Esophagus muscularis mucosa (tissue), 4 donors: Measurements from ENCODE around the gene NADSYN1. TPM values are rescaled to one million over a fixed set of nuclear protein-coding genes. Genes with fewer than 3 reads are reported as not detected.
"Not testable (repeated sequence)": the region's sequence is repeated elsewhere in the genome, so short reads cannot be mapped to it uniquely, and the experiment has no call there.

Experiments
- DNase-seq: peaks from one replicate; pipeline ENCODE4 v3.0.0-alpha.2; 2017; ENCODE audit errors: extremely low spot score
- H3K27ac ChIP-seq, 4 donors: fragments of 200-600 bp; sonication (generic); replicated peaks in 1 of 4; 1 replicate in 3 of 4; 2 replicates in 1 of 4; pipeline ENCODE4 v1.5.1; 2016 to 2019; ENCODE audit warnings: mild to moderate bottlenecking in 1 of 4
- H3K27me3 ChIP-seq, 4 donors: fragments of 200-600 bp; sonication (generic); one replicate each; pipeline versions ENCODE4 v1.5.1 to v1.6.0; 2016 to 2019
- H3K36me3 ChIP-seq, 4 donors: fragments of 200-600 bp; sonication (generic); one replicate each; pipeline ENCODE4 v1.5.1; 2016 to 2019
- H3K4me1 ChIP-seq, 4 donors: fragments of 200-600 bp; sonication (generic); one replicate each; pipeline ENCODE4 v1.5.1; 2016 to 2019
- H3K4me3 ChIP-seq, 4 donors: fragments of 200-600 bp; sonication (generic); 1 replicate in 2 of 4; 2 replicates in 2 of 4; pipeline ENCODE4 v1.5.1; 2016 to 2019; ENCODE audit warnings: mild to moderate bottlenecking in 4 of 4, moderate library complexity in 1 of 4
- H3K9me3 ChIP-seq, 4 donors: fragments of 200-600 bp; sonication (generic); 1 replicate in 3 of 4; 2 replicates in 1 of 4; pipeline ENCODE4 v1.5.1; 2016 to 2019
- EP300 ChIP-seq: sonication (generic); formaldehyde crosslinking; IDR thresholded peaks from one replicate; pipeline ENCODE4 v1.6.1; 2017; ENCODE audit warnings: antibody characterized with exemption
- POLR2A ChIP-seq: fragments of 450-650 bp; IDR thresholded peaks from one replicate; pipeline ENCODE4 v1.6.1; 2017; ENCODE audit warnings: antibody characterized with exemption, moderate library complexity, mild to moderate bottlenecking, low read depth
- POLR2AphosphoS5 ChIP-seq, 2 donors: sonication (generic); formaldehyde crosslinking; IDR thresholded peaks; one replicate each; pipeline ENCODE4 v1.6.1; 2017; ENCODE audit warnings: antibody characterized with exemption in 2 of 2
- WGBS: methylation state at CpG from one replicate; pipeline ENCODE4 v1.1.5; 2018; 5-methylcytosine and 5-hydroxymethylcytosine counted together
- intact Hi-C: fragments of 100-400 bp; cut with DNase I; formaldehyde crosslinking; loops from one replicate; pipeline ENCODE4 v1.15.1; 2023
- total RNA-seq, 4 donors: library from RNA; depleted of rRNA; stranded (reverse); fragments of >200 nt; gene quantifications; one replicate each; pipeline versions ENCODE4 v1.1.0 to v1.2.1, GENCODE V29; 2016
- TF ChIP-seq, protein P1 (sequence below), 3 experiments: fragments of 200-600 bp in 2 of 3; fragments of 450-650 bp in 1 of 3; sonication (generic) in 2 of 3; IDR thresholded peaks; one replicate each; pipeline ENCODE4 v1.5.1; 2017 to 2019; ENCODE audit warnings: antibody characterized with exemption in 3 of 3, mild to moderate bottlenecking in 2 of 3, moderate library complexity in 1 of 3

The NADSYN1 gene
- total RNA-seq, 4 donors from 2014 or later, result 38.4 to 44.4 (median 42.2) TPM

DNA sequence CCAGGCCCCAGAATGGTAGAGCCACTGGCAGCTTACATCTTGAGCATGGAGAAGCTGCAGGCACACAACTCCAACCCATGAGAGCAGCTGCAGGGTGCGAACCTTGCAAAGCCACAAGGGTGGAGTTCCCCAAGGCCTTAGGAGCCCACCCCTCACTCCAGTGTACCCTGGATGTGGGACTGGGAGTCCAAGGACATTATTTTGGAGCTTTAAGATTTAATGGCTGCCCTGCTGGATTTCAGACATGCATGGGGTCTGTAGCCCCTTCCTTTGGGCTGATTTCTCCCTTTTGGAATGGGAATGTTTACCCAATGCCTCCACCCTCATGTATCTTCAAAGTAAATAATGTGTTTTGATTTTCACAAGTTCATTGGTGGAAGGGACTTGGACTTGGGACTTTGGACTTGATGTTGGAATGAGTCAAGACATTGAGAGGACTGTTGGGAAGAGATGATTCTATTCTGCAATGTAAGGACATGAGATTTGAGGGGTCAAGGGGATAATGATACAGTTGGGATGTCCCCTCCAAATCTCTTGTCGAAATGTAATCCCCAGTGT is 73.0 kb downstream of the NADSYN1 start:
- intact Hi-C loops, result no loop called here
- no peak overlapping the region for H3K27ac ChIP-seq
- no peaks in the 10 kb centered on the region for H3K4me1 ChIP-seq
- WGBS, result 71% methylated on average over 2 of the region's 2 CpGs
- H3K9me3 ChIP-seq, result peaks cover 0 to 7% (median 0%) of the 10 kb centered on the region in 4 donors
- no peak overlapping the region for H3K4me3 ChIP-seq
- H3K27me3 ChIP-seq, result no peaks in the 10 kb centered on the region
- no peak for DNase-seq
- no peaks in the 10 kb centered on the region for H3K36me3 ChIP-seq
- TF ChIP-seq POLR2AphosphoS5 (IDR thresholded peaks at IDR 0.05), result no peak

DNA sequence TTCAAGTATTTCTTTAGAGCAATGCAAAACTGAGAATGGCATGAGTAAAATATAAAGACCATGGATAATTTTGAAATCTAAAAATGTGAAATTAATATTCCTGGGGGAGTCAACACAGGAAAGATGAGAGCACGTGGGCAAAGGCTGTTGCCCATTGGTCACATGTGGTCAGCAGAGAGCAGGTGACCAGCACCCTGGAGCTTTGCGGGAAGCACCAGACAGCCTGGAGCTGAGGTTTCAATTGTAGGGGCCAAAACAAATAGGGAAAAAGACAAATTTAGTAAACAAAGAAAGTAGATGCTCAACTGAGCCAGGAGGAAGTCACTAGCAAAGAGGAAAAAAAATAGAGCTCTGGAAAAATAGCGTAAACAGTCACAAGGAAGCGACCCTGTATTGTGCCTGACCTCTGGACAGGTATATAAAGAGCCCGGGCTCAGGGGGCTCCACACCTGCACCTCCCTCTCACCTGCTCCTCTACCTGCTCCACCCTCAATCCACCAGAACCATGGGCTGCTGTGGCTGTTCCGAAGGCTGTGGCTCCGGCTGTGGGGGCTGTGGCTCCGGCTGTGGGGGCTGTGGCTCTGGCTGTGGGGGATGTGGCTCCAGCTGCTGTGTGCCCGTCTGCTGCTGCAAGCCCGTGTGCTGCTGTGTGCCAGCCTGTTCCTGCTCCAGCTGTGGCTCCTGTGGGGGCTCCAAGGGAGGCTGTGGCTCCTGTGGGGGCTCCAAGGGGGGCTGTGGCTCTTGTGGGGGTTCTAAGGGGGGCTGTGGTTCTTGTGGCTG is 74.0 kb downstream of the NADSYN1 start, which contains the start of gene KRTAP5-7:
Gene KRTAP5-7, plus strand, starts transcription at position 472 of the 780 bp plus-strand sequence. Its CDS starts 34 bp downstream, at position 506.
- intact Hi-C loops, H3K36me3 ChIP-seq, H3K4me3 ChIP-seq, H3K9me3 ChIP-seq, DNase-seq, H3K4me1 ChIP-seq, H3K27me3 ChIP-seq, H3K27ac ChIP-seq: not testable (repeated sequence)
- 48% methylated on average over 5 of the region's 10 CpGs for WGBS

DNA sequence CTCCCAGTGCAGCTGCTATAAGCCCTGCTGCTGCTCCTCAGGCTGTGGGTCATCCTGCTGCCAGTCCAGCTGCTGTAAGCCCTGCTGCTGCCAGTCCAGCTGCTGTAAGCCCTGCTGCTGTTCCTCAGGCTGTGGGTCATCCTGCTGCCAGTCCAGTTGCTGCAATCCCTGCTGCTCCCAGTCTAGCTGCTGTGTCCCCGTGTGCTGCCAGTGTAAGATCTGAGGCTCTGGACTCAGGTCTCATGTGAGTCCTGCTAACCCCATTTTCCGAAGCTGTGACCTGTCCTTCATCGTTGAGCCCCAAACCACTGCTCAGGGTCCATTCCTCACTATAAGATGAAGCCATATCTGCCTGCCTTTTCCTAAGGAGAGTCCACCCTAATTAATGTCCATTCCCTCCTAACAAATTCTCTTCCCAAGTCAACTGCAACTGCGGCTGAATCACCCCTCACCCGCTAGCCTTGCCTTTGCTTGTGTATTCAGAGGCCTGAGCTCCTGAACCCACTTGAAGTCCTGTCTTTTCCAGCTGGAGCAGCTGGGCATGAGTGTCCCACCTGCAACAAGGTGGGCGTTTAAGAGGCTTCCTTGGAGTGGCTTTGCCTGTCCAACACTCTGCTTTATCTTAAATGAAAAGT is 74.7 kb downstream of the NADSYN1 start:
- WGBS, result 92% methylated on average over 5 of the region's 6 CpGs
- DNase-seq, result no peak
- intact Hi-C loops, result no loop called here
- H3K27me3 ChIP-seq, result no peaks in the 10 kb centered on the region
- H3K27ac ChIP-seq, result no peak overlapping the region
- no peak overlapping the region for H3K4me3 ChIP-seq
- no peaks in the 10 kb centered on the region for H3K4me1 ChIP-seq
- peaks cover 0 to 7% (median 0%) of the 10 kb centered on the region in 4 donors for H3K9me3 ChIP-seq
- TF ChIP-seq POLR2A (no peak), EP300 (no peak), POLR2AphosphoS5 (IDR thresholded peaks at IDR 0.05) (no peak)
- TF ChIP-seq, protein P1, sequence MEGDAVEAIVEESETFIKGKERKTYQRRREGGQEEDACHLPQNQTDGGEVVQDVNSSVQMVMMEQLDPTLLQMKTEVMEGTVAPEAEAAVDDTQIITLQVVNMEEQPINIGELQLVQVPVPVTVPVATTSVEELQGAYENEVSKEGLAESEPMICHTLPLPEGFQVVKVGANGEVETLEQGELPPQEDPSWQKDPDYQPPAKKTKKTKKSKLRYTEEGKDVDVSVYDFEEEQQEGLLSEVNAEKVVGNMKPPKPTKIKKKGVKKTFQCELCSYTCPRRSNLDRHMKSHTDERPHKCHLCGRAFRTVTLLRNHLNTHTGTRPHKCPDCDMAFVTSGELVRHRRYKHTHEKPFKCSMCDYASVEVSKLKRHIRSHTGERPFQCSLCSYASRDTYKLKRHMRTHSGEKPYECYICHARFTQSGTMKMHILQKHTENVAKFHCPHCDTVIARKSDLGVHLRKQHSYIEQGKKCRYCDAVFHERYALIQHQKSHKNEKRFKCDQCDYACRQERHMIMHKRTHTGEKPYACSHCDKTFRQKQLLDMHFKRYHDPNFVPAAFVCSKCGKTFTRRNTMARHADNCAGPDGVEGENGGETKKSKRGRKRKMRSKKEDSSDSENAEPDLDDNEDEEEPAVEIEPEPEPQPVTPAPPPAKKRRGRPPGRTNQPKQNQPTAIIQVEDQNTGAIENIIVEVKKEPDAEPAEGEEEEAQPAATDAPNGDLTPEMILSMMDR (IDR thresholded peaks at IDR 0.05), result no peak
- no peaks in the 10 kb centered on the region for H3K36me3 ChIP-seq

DNA sequence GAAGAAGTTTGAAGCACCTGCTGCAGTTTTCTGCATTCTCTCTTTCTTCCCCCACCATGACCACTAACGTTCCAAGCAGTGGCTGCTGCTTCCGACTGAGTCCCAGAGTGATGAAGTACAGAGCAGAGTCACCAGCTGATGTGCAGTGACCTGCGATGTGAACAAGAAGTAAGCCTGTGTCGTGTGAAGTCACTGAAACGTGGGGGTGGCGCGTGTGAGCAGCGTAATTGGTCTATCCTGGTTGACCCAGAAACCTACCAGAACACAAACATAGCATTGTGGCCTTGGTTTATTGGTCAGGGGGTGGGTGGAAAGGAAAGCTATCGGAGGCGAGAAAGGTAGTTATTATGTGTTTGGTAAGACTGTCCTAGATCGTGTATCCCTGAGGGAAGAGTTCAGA is 77.6 kb downstream of the NADSYN1 start:
- WGBS, result 88% methylated on average over 11 of the region's 11 CpGs
- TF ChIP-seq, protein P1 (IDR thresholded peaks at IDR 0.05), result no peak
- TF ChIP-seq POLR2A, result no peak
- no peak for TF ChIP-seq EP300
- no peak for TF ChIP-seq POLR2AphosphoS5 (IDR thresholded peaks at IDR 0.05)

DNA sequence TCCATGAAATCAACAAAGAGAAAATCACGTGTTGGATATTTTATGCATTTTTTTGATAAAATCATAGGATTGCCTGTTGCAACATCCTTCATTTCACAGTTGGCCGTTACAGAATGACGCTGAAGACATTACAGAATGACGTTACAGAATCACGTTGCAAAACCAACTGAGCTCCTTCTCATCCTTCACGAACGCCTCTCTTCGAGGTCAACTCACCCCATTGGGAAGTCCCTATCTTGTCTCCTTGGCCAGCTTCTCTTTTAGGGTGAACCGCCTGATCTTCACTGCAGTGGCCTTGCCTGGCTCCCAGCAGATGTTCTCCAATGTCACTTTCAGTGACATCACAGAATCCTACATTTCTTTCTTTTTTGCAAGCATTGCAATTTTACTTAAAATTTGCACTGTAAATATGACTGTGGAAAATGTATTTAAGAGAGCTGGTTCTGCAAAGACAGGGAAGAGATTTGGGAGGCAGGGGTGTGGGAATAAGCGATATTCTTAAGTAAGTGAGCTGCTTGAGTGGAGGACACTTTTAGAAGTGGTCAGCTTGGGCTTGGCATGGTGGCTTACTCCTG is 79.1 kb downstream of the NADSYN1 start:
- Histone ChIP-seq H3K4me3 (no peak overlapping the region), H3K36me3 (no peaks in the 10 kb centered on the region), H3K27ac (no peak overlapping the region), H3K27me3 (no peaks in the 10 kb centered on the region), H3K4me1 (no peaks in the 10 kb centered on the region), H3K9me3 (no peaks in the 10 kb centered on the region)
- DNase-seq, result no peak
- TF ChIP-seq POLR2AphosphoS5 (IDR thresholded peaks at IDR 0.05) (no peak), EP300 (no peak), POLR2A (no peak)
- TF ChIP-seq, protein P1 (IDR thresholded peaks at IDR 0.05), result no peak
- WGBS, result 75% methylated on average over 10 of the region's 10 CpGs
- intact Hi-C loops, result no loop called here

More for the DNA sequence above, 77.6 kb downstream of the NADSYN1 start:
- Histone ChIP-seq H3K27ac (no peak overlapping the region), H3K4me3 (no peak overlapping the region), H3K9me3 (peaks cover 0 to 3% (median 0%) of the 10 kb centered on the region in 4 donors), H3K4me1 (no peaks in the 10 kb centered on the region), H3K27me3 (no peaks in the 10 kb centered on the region), H3K36me3 (no peaks in the 10 kb centered on the region)
- intact Hi-C loops, result no loop called here
- no peak for DNase-seq

DNA sequence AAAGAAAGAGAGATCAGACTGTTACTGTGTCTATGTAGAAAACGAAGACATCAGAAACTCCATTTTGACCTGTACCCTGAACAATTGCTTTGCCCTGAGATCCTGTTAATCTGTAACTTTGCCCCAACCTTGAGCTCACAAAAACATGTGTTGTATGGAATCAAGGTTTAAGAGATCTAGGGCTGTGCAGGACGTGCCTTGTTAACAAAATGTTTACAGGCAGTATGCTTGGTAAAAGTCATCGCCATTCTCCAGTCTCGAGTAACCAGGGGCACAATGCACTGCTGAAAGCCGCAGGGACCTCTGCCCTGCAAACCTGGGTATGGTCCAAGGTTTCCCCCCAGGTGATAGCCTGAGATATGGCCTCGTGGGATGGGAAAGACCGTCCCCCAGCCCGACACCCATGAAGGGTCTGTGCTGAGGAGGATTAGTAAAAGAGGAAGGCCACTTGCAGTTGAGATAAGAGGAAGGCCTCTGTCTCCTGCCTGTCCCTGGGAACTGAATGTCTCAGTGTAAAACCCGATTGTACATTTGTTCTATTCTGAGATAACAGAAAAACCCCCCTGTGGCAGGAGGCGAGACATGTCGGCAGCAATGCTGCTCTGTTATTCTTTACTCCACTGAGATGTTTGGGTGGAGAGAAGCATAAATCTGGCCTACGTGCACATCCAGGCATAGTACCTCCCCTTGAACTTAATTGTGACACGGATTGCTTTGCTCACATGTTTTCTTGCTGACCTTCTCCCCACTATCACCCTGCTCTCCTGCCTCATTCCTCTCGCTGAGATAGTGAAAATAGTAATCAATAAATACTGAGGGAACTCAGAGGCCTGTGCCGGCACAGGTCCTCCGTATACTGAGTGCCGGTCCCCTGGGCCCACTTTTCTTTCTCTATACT is 82.0 kb downstream of the NADSYN1 start:
- H3K9me3 ChIP-seq, H3K4me1 ChIP-seq, H3K27ac ChIP-seq, DNase-seq, H3K27me3 ChIP-seq, intact Hi-C loops, H3K4me3 ChIP-seq, H3K36me3 ChIP-seq: not testable (repeated sequence)
- 87% methylated on average over 15 of the region's 17 CpGs for WGBS
